ENCODE measurements around the gene NEUROD6. TPM values are rescaled to one million over a fixed set of nuclear protein-coding genes. Genes with fewer than 3 reads are reported as not detected.

Gene NEUROD6
- total RNA-seq, 2 experiments from 2014 or later = not detected

- TF ChIP-seq CTCF (conservative IDR thresholded peaks at IDR 0.05; ENCODE audit: low read length) (no peak), EZH2phosphoT487 (IDR thresholded peaks at IDR 0.05; ENCODE audit: borderline replicate concordance, low read depth, low read length) (no peak)
- CTCF ChIA-PET (ENCODE audit: unreplicated experiment) = no interaction called here
- Histone ChIP-seq H3K27ac (ENCODE audit: low read depth, low read length, poor library complexity, severe bottlenecking) (no peak overlapping the region), H4K20me1 (ENCODE audit: insufficient read depth, low read length) (no peaks in the 10 kb centered on the region), H3K4me1 (ENCODE audit: insufficient read depth, low read length, poor library complexity, severe bottlenecking) (no peaks in the 10 kb centered on the region), H3K9me3 (ENCODE audit: low read length) (no peaks in the 10 kb centered on the region), H2AFZ (ENCODE audit: low read length) (no peak overlapping the region), H3K79me2 (ENCODE audit: insufficient read depth, low read depth, low read length) (no peaks in the 10 kb centered on the region), H3K4me2 (ENCODE audit: low read length) (no peak overlapping the region), H3K9me2 (ENCODE audit: insufficient read depth, low read length) (no peaks in the 10 kb centered on the region; the same call in 1 of the 2 replicates), H3K36me3 (ENCODE audit: insufficient read depth, low read length) (no peaks in the 10 kb centered on the region), H3K4me3 (ENCODE audit: low read depth, low read length, poor library complexity, severe bottlenecking) (no peak overlapping the region)
- BruUV-seq (replicated peaks) = no TSS peak
- POLR2A ChIA-PET = no interaction called here
- DNase-seq (ENCODE audit: low spot score) = no peak
- intact Hi-C loops (cut with micrococcal nuclease; ENCODE audit: unreplicated experiment) = no loop called here
Observed at GRCh38 chr7:31302356-31302755, 38.2 kb downstream of the NEUROD6 start.

GRCh38 chr7:31299336-31299735 lies 41.2 kb downstream of the NEUROD6 start:
- Histone ChIP-seq H3K4me1 (ENCODE audit: insufficient read depth, low read length, poor library complexity, severe bottlenecking) (no peaks in the 10 kb centered on the region), H3K9me3 (ENCODE audit: low read length) (no peaks in the 10 kb centered on the region), H3K4me3 (ENCODE audit: low read depth, low read length, poor library complexity, severe bottlenecking) (no peak overlapping the region), H2AFZ (ENCODE audit: low read length) (no peak overlapping the region), H3K4me2 (ENCODE audit: low read length) (no peak overlapping the region), H3K9me2 (ENCODE audit: insufficient read depth, low read length) (no peaks in the 10 kb centered on the region; the same call in 1 of the 2 replicates), H3K79me2 (ENCODE audit: insufficient read depth, low read depth, low read length) (no peaks in the 10 kb centered on the region), H3K27ac (ENCODE audit: low read depth, low read length, poor library complexity, severe bottlenecking) (no peak overlapping the region), H4K20me1 (ENCODE audit: insufficient read depth, low read length) (no peaks in the 10 kb centered on the region), H3K36me3 (ENCODE audit: insufficient read depth, low read length) (no peaks in the 10 kb centered on the region)
- POLR2A ChIA-PET = no interaction called here
- CTCF ChIA-PET (ENCODE audit: unreplicated experiment) = no interaction called here
- intact Hi-C loops (cut with micrococcal nuclease; ENCODE audit: unreplicated experiment) = no loop called here
- DNase-seq (ENCODE audit: low spot score) = no peak
- BruUV-seq (replicated peaks) = no TSS peak
- no peak for TF ChIP-seq CTCF (conservative IDR thresholded peaks at IDR 0.05; ENCODE audit: low read length)
- TF ChIP-seq EZH2phosphoT487 (IDR thresholded peaks at IDR 0.05; ENCODE audit: borderline replicate concordance, low read depth, low read length) = no peak

- Histone ChIP-seq H3K4me2 (ENCODE audit: low read length) (no peak overlapping the region), H2AFZ (ENCODE audit: low read length) (no peak overlapping the region), H3K9me3 (ENCODE audit: low read length) (no peaks in the 10 kb centered on the region), H3K27ac (ENCODE audit: low read depth, low read length, poor library complexity, severe bottlenecking) (no peak overlapping the region), H3K4me3 (ENCODE audit: low read depth, low read length, poor library complexity, severe bottlenecking) (no peak overlapping the region), H3K79me2 (ENCODE audit: insufficient read depth, low read depth, low read length) (no peaks in the 10 kb centered on the region), H3K36me3 (ENCODE audit: insufficient read depth, low read length) (no peaks in the 10 kb centered on the region), H4K20me1 (ENCODE audit: insufficient read depth, low read length) (no peaks in the 10 kb centered on the region), H3K9me2 (ENCODE audit: insufficient read depth, low read length) (no peaks in the 10 kb centered on the region), H3K4me1 (ENCODE audit: insufficient read depth, low read length, poor library complexity, severe bottlenecking) (no peaks in the 10 kb centered on the region)
- no peak for DNase-seq (ENCODE audit: low spot score)
- ChIA-PET CTCF (ENCODE audit: unreplicated experiment) (no interaction called here), POLR2A (interaction anchor here (0.6 to 0.7 kb wide), 4 partner anchors 15 to 1633 kb away, joined by 3 read pairs; no protein-coding TSS in a partner anchor)
- BruUV-seq (replicated peaks) = no TSS peak
- no peak for TF ChIP-seq EZH2phosphoT487 (IDR thresholded peaks at IDR 0.05; ENCODE audit: borderline replicate concordance, low read depth, low read length)
- no peak for TF ChIP-seq CTCF (conservative IDR thresholded peaks at IDR 0.05; ENCODE audit: low read length)
- intact Hi-C loops (cut with micrococcal nuclease; ENCODE audit: unreplicated experiment) = no loop called here
Observed at GRCh38 chr7:31290601-31291000, 49.9 kb downstream of the NEUROD6 start.

Small RNA genes lying within 50 kb of the gene (small RNA-seq; reads per million reads assigned to genes)
- not detected for gene AC006380.1

Other genes with a start within 250 kb of the NEUROD6 start
- not detected in 2 replicates for gene ITPRID1, start 173.4 kb upstream of the NEUROD6 start, total RNA-seq (2014; rRNA removed; shearing (Covaris generic))
- not detected in 2 replicates for gene ITPRID1, start 173.4 kb upstream of the NEUROD6 start, total RNA-seq (2022)